Parathyroid adenoma (tissue), 2 donors: ENCODE results near the gene OGDH.
A peak's percentile ranks its signal among the peaks of the same experiment; 100 is the strongest.

ENCODE experiments used
- H2AFZ ChIP-seq: fragments of 300-600 bp; sonication (generic); one replicate; pipeline ENCODE4 v1.7.0; 2017; ENCODE audit warnings: antibody characterized with exemption, mild to moderate bottlenecking
- H3K27ac ChIP-seq: fragments of 300-600 bp; sonication (generic); one replicate; pipeline ENCODE4 v1.7.0; 2017
- H3K27me3 ChIP-seq: fragments of 300-600 bp; sonication (generic); one replicate; pipeline ENCODE4 v1.7.0; 2017; ENCODE audit warnings: low read length; ENCODE audit not compliant: control insufficient read depth, insufficient read depth
- H3K36me3 ChIP-seq: fragments of 300-600 bp; sonication (generic); one replicate; pipeline ENCODE4 v1.7.0; 2017; ENCODE audit warnings: low read length; ENCODE audit not compliant: control insufficient read depth, insufficient read depth
- H3K4me1 ChIP-seq: fragments of 300-600 bp; sonication (generic); one replicate; pipeline ENCODE4 v1.7.0; 2017; ENCODE audit warnings: control low read depth
- H3K4me2 ChIP-seq: fragments of 300-600 bp; sonication (generic); one replicate; pipeline ENCODE4 v1.7.0; 2017; ENCODE audit warnings: low read length
- H3K4me3 ChIP-seq: fragments of 300-600 bp; sonication (generic); one replicate; pipeline ENCODE4 v1.7.0; 2017; ENCODE audit warnings: low read depth, low read length
- H3K79me2 ChIP-seq: fragments of 300-600 bp; sonication (generic); one replicate; pipeline ENCODE4 v1.7.0; 2017; ENCODE audit warnings: control low read depth
- H3K9ac ChIP-seq: fragments of 300-600 bp; sonication (generic); one replicate; pipeline ENCODE4 v1.7.0; 2017; ENCODE audit warnings: mild to moderate bottlenecking
- H3K9me3 ChIP-seq: fragments of 300-600 bp; sonication (generic); one replicate; pipeline ENCODE4 v1.7.0; 2017; ENCODE audit warnings: low read length; ENCODE audit not compliant: control insufficient read depth
- TF ChIP-seq, protein P1 (sequence below): fragments of 300-600 bp; sonication (generic); IDR thresholded peaks from one replicate; pipeline ENCODE4 v1.7.0; 2017; ENCODE audit warnings: antibody characterized with exemption, mild to moderate bottlenecking
- donor health status: primary hyperparathyroidism.

Gene OGDH

GRCh38 chr7:44599222-44599621, 7.2 kb upstream of the OGDH start:
- H3K4me2 ChIP-seq: no peak overlapping the region
- peaks cover 3% of the 10 kb centered on the region for H3K4me1 ChIP-seq
- H3K79me2 ChIP-seq: no peaks in the 10 kb centered on the region
- no peak overlapping the region for H2AFZ ChIP-seq
- H3K27ac ChIP-seq: no peak overlapping the region
- H3K36me3 ChIP-seq: no peaks in the 10 kb centered on the region
- no peak overlapping the region for H3K4me3 ChIP-seq
- H3K9ac ChIP-seq: no peak overlapping the region
- TF ChIP-seq, protein P1, sequence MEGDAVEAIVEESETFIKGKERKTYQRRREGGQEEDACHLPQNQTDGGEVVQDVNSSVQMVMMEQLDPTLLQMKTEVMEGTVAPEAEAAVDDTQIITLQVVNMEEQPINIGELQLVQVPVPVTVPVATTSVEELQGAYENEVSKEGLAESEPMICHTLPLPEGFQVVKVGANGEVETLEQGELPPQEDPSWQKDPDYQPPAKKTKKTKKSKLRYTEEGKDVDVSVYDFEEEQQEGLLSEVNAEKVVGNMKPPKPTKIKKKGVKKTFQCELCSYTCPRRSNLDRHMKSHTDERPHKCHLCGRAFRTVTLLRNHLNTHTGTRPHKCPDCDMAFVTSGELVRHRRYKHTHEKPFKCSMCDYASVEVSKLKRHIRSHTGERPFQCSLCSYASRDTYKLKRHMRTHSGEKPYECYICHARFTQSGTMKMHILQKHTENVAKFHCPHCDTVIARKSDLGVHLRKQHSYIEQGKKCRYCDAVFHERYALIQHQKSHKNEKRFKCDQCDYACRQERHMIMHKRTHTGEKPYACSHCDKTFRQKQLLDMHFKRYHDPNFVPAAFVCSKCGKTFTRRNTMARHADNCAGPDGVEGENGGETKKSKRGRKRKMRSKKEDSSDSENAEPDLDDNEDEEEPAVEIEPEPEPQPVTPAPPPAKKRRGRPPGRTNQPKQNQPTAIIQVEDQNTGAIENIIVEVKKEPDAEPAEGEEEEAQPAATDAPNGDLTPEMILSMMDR: no peak
- no peaks in the 10 kb centered on the region for H3K9me3 ChIP-seq
- H3K27me3 ChIP-seq: no peaks in the 10 kb centered on the region

DNA sequence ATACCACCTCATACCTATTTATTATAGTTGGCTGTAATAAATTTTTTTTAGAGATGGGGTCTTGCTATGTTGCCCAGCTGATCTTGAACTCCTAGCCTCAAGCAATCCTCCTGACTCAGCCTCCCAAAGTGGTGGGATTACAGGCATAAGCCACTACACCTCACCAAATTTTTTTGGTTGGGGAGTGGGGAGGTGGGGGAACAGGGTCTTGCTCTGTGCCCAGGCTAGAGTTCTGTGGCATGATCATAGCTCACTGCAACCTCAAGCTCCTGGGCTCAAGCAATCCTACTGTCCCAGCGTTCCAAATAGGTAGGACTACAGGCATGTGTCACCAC, 3.9 kb upstream of the OGDH start:
- H3K4me1 ChIP-seq: no peaks in the 10 kb centered on the region
- H3K9ac ChIP-seq: no peak overlapping the region
- H3K27me3 ChIP-seq: no peaks in the 10 kb centered on the region
- H3K4me2 ChIP-seq: no peak overlapping the region
- H3K36me3 ChIP-seq: no peaks in the 10 kb centered on the region
- H3K4me3 ChIP-seq: no peak overlapping the region
- no peaks in the 10 kb centered on the region for H3K9me3 ChIP-seq
- peaks cover 6% of the 10 kb centered on the region for H3K79me2 ChIP-seq
- TF ChIP-seq, protein P1: no peak
- H2AFZ ChIP-seq: no peak overlapping the region
- no peak overlapping the region for H3K27ac ChIP-seq

DNA sequence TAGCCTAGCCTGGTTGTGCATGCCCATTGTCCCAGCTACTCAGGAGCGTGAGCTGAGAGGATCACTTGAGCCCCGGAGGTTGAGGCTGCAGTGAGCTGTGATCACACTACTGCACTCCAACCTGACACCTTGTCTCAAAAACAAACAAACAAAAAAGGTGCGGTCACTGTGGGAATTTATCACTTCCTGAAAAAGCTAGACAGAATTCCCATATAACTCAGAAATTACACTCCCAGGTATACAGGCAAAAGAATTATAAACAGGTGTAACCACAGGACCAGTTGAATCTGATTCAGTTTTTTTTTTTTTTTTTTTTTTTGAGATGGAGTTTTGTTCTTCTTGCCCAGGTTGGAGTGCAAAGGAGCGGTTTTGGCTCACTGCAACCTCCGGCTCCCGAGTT, 3.2 kb upstream of the OGDH start:
- TF ChIP-seq, protein P1: no peak
- no peaks in the 10 kb centered on the region for H3K4me1 ChIP-seq
- no peaks in the 10 kb centered on the region for H3K27me3 ChIP-seq
- no peak overlapping the region for H3K27ac ChIP-seq
- H2AFZ ChIP-seq: no peak overlapping the region
- no peaks in the 10 kb centered on the region for H3K9me3 ChIP-seq
- no peaks in the 10 kb centered on the region for H3K36me3 ChIP-seq
- H3K9ac ChIP-seq: no peak overlapping the region
- no peak overlapping the region for H3K4me3 ChIP-seq
- H3K79me2 ChIP-seq: peaks cover 13% of the 10 kb centered on the region
- H3K4me2 ChIP-seq: no peak overlapping the region

DNA sequence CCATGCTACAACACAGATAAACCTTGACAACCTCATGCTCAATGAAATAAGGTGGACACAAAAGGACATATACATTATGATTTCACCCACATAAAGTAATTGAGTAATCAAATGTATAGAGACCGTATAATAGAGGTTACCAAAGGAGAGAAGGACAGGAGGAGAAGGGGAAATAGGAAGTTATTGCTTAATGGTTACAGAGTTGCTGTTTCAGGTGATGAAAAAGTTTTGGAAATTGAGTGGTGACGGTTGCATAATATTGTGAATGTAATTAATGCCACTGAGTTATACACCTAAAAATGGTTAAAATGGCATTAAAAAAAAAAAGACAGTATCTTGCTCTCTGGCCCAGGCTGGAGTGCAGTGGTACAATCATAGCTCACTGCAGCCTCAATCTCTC, 1.5 kb upstream of the OGDH start:
- TF ChIP-seq, protein P1: no peak
- Histone ChIP-seq H3K27ac (no peak overlapping the region), H3K79me2 (peaks cover 26% of the 10 kb centered on the region), H3K36me3 (no peaks in the 10 kb centered on the region), H2AFZ (no peak overlapping the region), H3K27me3 (no peaks in the 10 kb centered on the region), H3K4me1 (no peaks in the 10 kb centered on the region), H3K9ac (no peak overlapping the region), H3K4me3 (no peak overlapping the region), H3K4me2 (no peak overlapping the region), H3K9me3 (no peaks in the 10 kb centered on the region)

DNA sequence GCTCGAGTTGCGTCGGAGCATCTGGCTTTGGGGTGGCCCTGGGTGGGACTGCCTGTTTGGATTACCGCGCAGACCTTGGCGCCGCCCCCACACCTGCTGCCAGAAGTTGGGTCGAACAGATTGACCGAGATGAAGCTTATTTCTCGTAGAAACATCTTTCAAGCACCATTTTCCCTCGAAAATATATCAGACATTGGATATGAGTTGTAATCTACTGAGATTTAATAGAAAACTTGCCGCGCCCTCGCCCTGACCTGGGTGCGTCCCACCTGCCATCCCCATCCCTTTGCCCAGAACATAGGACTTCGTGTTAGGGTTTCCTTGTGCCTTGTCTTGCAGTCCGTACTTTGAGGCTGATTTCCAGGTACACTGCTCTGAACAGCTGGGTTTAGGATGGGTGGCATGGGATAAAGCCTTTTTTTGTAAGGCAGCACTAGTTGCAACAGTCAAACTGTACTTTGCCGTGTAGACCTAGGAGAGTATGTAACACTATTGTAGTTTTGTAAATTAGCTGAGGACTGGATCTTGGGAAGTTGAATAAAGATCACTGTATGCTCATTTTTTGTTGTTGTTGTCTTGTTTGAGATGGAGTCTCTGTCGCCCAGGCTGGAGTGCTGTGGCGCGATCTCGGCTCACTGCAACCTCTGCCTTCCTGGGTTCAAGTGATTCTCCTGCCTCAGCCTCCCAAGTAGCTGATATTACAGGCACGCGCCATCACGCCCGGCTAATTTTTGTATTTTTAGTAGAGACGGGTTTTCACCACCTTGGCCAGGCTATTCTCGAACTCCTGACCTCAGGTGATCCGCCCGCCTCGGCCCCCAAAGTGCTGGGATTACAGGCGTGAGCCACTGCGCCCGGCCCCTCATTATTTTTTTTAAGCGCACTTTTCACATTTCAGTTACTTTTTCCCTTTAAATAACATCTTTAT, 978 bp downstream of the OGDH start:
- Histone ChIP-seq H3K4me2 (peak overlapping the region; percentile 99), H3K4me1 (no peaks in the 10 kb centered on the region), H3K36me3 (no peaks in the 10 kb centered on the region), H3K27me3 (no peaks in the 10 kb centered on the region), H2AFZ (peak overlapping the region; percentile 80), H3K9me3 (no peaks in the 10 kb centered on the region), H3K27ac (peak overlapping the region; percentile 97), H3K4me3 (peak overlapping the region; percentile 100), H3K9ac (peak overlapping the region; percentile 32), H3K79me2 (peaks cover 44% of the 10 kb centered on the region)
- TF ChIP-seq, protein P1: no peak
